ENCODE data around the gene PRKCZ.
A peak's percentile ranks its signal among the peaks of the same experiment; 100 is the strongest.

PRKCZ gene

DNA sequence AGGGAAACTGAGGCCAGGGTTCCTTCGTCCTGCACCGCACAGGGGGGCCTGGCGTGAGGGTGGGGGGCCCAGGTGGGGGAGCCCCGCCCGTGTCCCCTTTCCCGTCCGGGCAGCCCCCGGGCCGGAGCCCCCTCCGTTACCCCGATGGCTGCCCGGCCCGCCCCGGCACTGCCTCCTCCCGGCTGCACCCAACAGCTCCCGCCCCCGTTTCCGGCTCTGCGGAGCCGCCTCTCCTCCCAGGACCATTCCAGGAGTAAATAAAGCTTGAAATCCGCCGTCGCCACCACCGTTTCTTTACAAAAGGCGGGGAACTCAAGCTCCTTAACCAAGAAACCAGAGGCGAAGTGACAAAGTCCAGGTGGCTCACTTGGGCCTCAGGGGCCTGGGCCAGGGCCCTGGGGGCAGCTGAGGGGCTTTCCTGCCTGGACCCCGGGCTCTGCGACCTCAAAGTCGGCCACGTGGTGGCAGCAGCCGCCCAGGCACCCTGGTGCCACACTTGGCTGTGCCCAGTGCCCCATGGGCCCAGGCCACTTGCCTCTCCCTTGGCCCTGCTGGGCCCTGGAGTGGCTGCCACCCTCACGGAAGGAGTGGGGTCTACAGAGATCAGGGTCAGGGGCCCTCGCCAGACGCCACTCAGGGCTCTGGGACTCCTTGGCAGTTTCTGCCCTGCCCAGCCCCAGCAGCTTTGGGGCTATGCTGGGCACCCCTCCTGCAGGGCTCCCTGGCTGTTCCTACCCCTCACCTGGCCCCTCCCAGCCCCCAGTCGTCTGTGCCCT, 144.9 kb downstream of the PRKCZ start:
- TF ChIP-seq, protein P1, sequence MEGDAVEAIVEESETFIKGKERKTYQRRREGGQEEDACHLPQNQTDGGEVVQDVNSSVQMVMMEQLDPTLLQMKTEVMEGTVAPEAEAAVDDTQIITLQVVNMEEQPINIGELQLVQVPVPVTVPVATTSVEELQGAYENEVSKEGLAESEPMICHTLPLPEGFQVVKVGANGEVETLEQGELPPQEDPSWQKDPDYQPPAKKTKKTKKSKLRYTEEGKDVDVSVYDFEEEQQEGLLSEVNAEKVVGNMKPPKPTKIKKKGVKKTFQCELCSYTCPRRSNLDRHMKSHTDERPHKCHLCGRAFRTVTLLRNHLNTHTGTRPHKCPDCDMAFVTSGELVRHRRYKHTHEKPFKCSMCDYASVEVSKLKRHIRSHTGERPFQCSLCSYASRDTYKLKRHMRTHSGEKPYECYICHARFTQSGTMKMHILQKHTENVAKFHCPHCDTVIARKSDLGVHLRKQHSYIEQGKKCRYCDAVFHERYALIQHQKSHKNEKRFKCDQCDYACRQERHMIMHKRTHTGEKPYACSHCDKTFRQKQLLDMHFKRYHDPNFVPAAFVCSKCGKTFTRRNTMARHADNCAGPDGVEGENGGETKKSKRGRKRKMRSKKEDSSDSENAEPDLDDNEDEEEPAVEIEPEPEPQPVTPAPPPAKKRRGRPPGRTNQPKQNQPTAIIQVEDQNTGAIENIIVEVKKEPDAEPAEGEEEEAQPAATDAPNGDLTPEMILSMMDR (IDR thresholded peaks at IDR 0.05; ENCODE audit: insufficient read depth, low read depth, low read length, missing control alignments) = peak; percentile 86
- peak overlapping the region; percentile 65 for H3K4me3 ChIP-seq (ENCODE audit: low read depth, low read length)
- peak; percentile 87 for DNase-seq (ENCODE audit: low read depth)

DNA sequence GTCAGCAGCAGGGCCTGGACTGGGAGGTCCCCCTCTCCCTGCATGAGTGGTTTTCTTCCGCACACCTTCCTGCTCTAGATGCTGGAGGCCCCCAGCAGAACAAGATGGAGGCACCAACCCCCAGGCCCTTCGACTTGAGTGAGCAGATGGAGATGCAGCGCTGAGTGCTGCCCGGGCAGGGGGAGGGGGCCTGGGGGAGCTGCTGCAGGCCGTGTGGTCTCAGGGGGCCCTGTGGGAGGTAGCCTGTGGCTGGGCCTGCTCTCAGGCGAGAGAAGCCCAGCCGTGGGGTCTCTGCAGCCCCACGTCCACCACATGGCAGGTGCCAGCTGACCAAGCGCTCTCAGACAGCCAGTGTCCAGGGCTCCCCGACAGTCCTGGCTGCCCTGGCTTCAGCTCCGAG, 145.6 kb downstream of the PRKCZ start:
- no peak for DNase-seq (ENCODE audit: low read depth)
- TF ChIP-seq, protein P1 (IDR thresholded peaks at IDR 0.05; ENCODE audit: insufficient read depth, low read depth, low read length, missing control alignments) = no peak
- H3K4me3 ChIP-seq (ENCODE audit: low read depth, low read length) = no peak overlapping the region

DNA sequence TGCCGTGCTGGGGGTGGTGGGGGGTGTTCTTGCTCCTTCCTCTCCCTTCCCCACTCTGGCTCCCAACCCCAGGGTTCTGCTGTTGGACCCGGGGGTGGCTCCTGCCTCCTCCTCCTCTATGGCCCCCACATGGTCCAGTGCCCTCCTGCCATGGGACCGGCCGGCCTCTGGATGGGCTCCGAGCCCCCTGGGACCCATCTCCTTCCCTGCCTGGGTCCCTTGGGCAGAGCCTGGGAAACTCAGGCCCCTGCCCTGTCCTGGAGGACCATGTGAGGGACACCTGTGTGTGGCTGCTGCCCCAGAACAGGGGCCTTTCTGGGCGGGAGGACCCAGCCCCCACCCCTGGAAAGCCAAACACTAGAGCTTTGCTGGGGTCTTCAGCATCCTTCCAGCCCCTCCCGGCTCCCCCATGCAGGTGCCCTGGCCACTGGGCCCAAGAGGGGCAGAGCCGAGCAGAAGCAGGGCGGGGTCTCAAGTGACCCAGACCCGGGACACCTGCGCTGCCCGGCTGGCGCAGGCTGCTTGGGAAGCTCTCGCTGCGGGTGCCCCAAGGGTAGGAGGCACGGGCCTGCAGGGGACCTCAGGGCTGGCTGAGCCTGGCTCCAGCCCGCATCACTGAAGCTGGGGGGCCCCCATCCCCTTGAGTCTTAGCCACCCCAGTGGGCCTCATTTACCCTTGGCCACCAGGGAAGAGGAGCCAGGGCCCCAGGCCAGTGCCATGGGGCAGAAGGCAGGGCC, 146.9 kb downstream of the PRKCZ start:
- TF ChIP-seq, protein P1 (IDR thresholded peaks at IDR 0.05; ENCODE audit: insufficient read depth, low read depth, low read length, missing control alignments) = no peak
- no peak overlapping the region for H3K4me3 ChIP-seq (ENCODE audit: low read depth, low read length)
- DNase-seq (ENCODE audit: low read depth) = no peak

DNA sequence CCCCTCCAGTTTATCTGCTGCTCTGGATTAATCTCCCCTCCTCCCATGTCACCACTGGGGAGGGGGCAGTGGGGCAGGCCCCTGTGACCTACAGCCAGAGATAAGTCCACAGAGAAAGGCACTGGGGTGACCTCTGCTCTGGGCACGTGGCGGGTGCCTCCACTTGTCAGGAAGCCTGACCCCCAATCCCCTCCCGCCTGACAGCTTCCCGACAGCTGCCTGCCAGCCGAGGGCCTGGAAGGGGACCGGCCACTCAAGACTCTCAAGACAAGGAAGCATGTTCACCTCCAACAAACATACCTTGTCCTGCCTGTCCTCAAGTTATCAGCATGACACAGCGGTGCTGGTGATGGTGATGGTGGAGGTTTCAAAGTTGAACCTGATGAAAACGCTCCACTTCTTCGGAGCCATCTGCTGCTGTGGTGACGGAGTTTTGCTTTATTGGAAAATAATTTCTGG, 147.5 kb downstream of the PRKCZ start:
- DNase-seq (ENCODE audit: low read depth) = no peak
- TF ChIP-seq, protein P1 (IDR thresholded peaks at IDR 0.05; ENCODE audit: insufficient read depth, low read depth, low read length, missing control alignments) = no peak

DNA sequence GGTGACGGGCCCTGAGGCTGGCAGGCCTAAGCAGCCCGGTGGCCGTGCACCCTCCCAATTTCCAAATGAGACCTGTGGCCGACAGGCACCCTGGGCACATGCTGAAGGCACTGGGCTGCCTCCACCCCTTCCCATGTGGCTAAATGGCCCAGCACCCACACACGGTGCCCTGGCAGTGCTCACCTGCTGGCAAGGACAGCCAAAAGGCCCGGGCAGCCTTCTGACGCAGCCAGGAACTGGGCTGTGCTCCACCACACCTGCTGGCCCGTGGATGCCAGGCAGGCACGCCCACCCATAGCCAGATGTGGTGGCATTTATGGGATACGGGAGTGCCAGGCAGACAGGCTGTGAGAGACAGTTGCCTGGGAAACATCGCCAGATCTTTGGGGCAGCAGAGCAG, 148.4 kb downstream of the PRKCZ start:
- TF ChIP-seq, protein P1 (IDR thresholded peaks at IDR 0.05; ENCODE audit: insufficient read depth, low read depth, low read length, missing control alignments) = no peak
- no peak overlapping the region for H3K4me3 ChIP-seq (ENCODE audit: low read depth, low read length)
- no peak for DNase-seq (ENCODE audit: low read depth)

More for the DNA sequence above, 147.5 kb downstream of the PRKCZ start:
- H3K4me3 ChIP-seq (ENCODE audit: low read depth, low read length) = no peak overlapping the region

DNA sequence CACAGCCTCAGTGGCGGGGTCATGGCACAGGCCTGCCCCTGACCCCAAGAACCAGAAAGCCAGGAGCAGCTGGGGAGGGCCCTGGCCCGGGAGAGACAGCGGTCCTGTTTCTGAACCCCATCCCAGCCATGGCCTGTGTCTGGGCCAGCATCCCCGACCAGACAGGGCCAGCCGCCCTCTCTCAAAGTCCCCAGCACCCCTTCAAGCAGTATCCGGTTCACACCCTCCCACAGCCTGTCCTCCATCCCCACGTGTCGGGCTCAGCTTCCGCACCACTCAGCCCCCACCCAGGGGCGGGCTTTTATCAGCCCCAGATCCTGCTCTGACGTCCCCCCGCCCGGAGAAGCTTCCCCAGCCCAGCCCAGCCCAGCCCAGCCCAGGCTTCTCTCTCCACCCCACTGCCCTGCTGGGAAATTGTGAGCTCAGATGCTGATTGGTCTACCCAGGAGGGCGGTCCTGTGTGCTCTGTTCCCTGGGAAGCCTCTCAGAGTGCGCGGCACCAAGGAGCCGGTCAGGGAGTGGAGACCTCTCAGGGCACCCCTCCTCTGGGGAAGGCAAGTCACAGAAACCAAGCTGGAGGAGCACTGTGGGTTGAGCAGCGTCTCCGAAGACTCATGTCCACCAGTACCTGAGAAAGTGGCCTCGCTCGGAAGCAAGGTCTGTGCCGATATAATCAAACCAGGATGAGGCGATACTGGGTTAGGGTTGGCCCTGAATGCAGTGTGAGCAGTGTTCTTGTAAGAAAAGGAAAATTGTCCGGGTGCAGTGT, 149.0 kb downstream of the PRKCZ start:
- no peak for DNase-seq (ENCODE audit: low read depth)
- H3K4me3 ChIP-seq (ENCODE audit: low read depth, low read length) = no peak overlapping the region

More for the DNA sequence above, 149.0 kb downstream of the PRKCZ start:
- TF ChIP-seq, protein P1 (IDR thresholded peaks at IDR 0.05; ENCODE audit: insufficient read depth, low read depth, low read length, missing control alignments) = no peak
